Activated CD4-positive, alpha-beta memory T cell treated with anti-CD3 and anti-CD28 coated beads for 36 hours (primary cell): ENCODE data around the gene BCLAF1. TPM values are rescaled to one million over a fixed set of nuclear protein-coding genes. Genes with fewer than 3 reads are reported as not detected.

Experiments used
- CTCF ChIA-PET: fragments of 350-600 bp; sonication (Branson Sonifier 250); formaldehyde crosslinking; loops from one replicate; lab custom pipeline; 2021; ENCODE audit warnings: antibody characterized with exemption, inconsistent platforms; lab: Charles Lee
- POLR2A ChIA-PET: fragments of 350-600 bp; sonication (Branson Sonifier 250); formaldehyde crosslinking; loops from one replicate; lab custom pipeline; 2021; ENCODE audit warnings: antibody characterized with exemption; lab: Charles Lee
- DNase-seq: peaks from one replicate; pipeline ENCODE4 v3.0.0-alpha.2; 2020
- H3K27ac Mint-ChIP-seq: one replicate; pipeline ENCODE4 v1.8.0; 2021; ENCODE audit warnings: mixed read lengths
- H3K27me3 Mint-ChIP-seq: one replicate; pipeline ENCODE4 v1.8.0; 2021; ENCODE audit warnings: mixed read lengths
- H3K36me3 Mint-ChIP-seq: one replicate; pipeline ENCODE4 v1.8.0; 2021; ENCODE audit warnings: mixed read lengths
- H3K4me1 Mint-ChIP-seq: one replicate; pipeline ENCODE4 v1.8.0; 2021; ENCODE audit warnings: low read depth, mixed read lengths
- H3K4me3 Mint-ChIP-seq: one replicate; pipeline ENCODE4 v1.8.0; 2021; ENCODE audit warnings: mild to moderate bottlenecking, mixed read lengths
- H3K9me3 Mint-ChIP-seq: one replicate; pipeline ENCODE4 v1.8.0; 2021; ENCODE audit warnings: mixed read lengths
- intact Hi-C: fragments of 100-400 bp; cut with micrococcal nuclease; formaldehyde crosslinking; loops from one replicate; pipeline ENCODE4 v1.15.1; 2023
- total RNA-seq, 2 experiments: library from RNA; stranded (reverse); gene quantifications; one replicate each; pipeline ENCODE4 v1.2.3, GENCODE V29; 2021

BCLAF1 gene
- total RNA-seq, 2 experiments from 2014 or later = 103 to 107 TPM

DNA sequence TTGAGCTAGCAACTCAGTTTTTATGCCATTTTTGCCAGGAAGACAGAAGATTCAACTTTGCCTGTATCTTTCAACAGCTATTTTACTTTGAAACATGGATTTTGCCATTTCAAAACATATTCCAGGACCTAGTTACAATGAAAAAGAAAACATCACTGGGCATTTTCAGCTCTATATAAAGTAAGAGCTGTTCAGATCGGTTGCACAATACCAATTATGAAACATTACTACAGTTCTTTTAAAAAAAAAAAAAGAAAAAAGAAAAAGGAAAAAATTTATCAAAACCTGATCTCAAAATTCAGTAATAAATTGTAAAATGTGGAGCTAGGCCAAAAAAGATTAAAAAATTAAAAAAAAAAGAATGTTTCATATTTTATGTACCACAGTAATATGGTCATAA, 15.6 kb downstream of the BCLAF1 start:
- H3K4me1 Mint-ChIP-seq = peaks cover 33% of the 10 kb centered on the region
- no peaks in the 10 kb centered on the region for H3K27me3 Mint-ChIP-seq
- ChIA-PET POLR2A (interaction anchor here (1.0 to 1.3 kb wide), 5 partner anchors 9 to 23 kb away, joined by 3 to 4 read pairs (median 3); no protein-coding TSS in a partner anchor), CTCF (no interaction called here)
- H3K36me3 Mint-ChIP-seq = peaks cover 58% of the 10 kb centered on the region
- no peak overlapping the region for H3K27ac Mint-ChIP-seq
- H3K4me3 Mint-ChIP-seq = no peak overlapping the region
- no peaks in the 10 kb centered on the region for H3K9me3 Mint-ChIP-seq
- no peak for DNase-seq
- intact Hi-C loops = no loop called here

DNA sequence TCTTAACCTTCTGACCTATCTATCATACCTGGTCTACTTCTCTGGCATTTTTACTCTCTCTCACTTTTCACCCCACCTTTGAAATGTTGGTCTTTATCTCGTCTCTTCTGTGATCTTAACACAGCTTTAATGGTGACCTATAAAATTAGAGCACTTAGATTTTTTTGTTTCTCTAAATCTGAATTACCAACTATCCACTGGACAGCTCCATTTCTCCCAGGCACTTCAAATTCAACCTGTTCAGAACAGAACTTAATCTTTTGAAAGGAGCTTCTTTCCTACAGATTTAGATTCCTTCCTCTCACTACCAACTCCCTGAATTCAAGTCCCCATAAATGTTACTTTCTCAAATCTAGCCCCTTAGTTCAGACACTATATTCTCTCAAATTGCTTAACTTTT, 24.5 kb downstream of the BCLAF1 start:
- H3K4me1 Mint-ChIP-seq = peaks cover 31% of the 10 kb centered on the region
- ChIA-PET CTCF (no interaction called here), POLR2A (interaction anchor here (1.0 kb wide), 1 partner anchor 15 kb away, joined by 3 read pairs; the partner anchor contains the start of gene MTFR2)
- intact Hi-C loops = no loop called here
- H3K36me3 Mint-ChIP-seq = peaks cover 59% of the 10 kb centered on the region
- H3K27me3 Mint-ChIP-seq = no peaks in the 10 kb centered on the region
- H3K9me3 Mint-ChIP-seq = no peaks in the 10 kb centered on the region
- no peak for DNase-seq
- H3K27ac Mint-ChIP-seq = peak overlapping the region; percentile 15
- no peak overlapping the region for H3K4me3 Mint-ChIP-seq

DNA sequence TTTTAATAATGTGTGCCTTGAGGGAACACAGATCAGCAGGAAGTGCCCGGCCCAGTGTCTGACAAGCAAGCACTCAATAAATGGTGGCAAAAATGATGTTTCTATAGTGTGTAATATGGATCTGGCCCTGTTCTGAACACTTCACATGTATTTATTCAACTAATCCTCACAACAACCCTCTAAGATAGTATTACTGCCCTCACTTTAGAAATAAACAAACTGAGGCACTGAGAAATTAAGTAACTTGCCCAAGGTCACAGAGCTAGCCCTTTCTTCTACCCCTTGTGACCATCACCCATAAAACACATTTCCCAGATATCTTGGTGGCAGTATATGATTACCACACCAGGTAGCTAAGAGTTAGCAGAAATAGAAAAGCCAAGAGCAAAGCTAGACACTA, 26.7 kb downstream of the BCLAF1 start:
- Mint-ChIP-seq H3K36me3 (peaks cover 61% of the 10 kb centered on the region), H3K9me3 (no peaks in the 10 kb centered on the region), H3K4me3 (no peak overlapping the region), H3K27ac (peak overlapping the region; percentile 13), H3K27me3 (no peaks in the 10 kb centered on the region), H3K4me1 (peaks cover 27% of the 10 kb centered on the region)
- ChIA-PET CTCF (interaction anchor here (0.9 kb wide), 1 partner anchor 530 kb away, joined by 3 read pairs; the partner anchor contains the start of gene MAP3K5), POLR2A (interaction anchor here (1.1 to 1.6 kb wide), 2 partner anchors 23 to 26 kb away, joined by 3 to 13 read pairs; partner anchors contain the start of gene BCLAF1)
- DNase-seq = no peak
- intact Hi-C loops = no loop called here

DNA sequence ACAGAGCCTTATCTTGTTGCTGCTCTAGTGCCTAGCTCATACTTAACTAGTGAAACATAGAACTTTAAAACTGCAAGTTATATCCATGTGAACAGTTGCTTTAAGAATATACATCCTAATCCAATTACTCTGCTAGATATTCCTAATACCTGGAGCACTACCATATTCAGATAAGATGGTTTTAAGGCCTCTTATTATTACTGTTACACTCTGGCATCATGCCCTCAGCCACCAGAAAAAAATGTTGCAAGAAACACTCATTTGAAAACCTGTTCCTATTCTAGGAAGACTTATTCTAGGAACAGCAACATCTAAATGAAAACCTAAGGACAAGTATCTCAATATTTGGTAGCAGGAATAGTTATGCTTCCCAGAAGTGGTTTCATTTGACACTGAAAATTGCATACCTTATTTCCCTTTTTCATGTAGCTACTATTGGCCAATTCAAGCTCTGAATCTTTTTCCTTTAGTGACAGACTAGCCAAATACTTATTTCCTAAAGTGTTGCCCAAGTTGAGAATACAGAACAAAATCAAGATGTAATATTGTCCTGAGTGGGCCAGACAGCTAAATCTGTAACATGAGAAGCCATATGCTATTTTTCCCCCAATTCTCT, 34.7 kb downstream of the BCLAF1 start:
- no peak for DNase-seq
- peak overlapping the region; percentile 50 for H3K27ac Mint-ChIP-seq
- H3K27me3 Mint-ChIP-seq = no peaks in the 10 kb centered on the region
- POLR2A ChIA-PET = interaction anchor here (1.3 kb wide), 1 partner anchor 22 kb away, joined by 4 read pairs; no protein-coding TSS in a partner anchor
- intact Hi-C loops = loop anchor here (10.0 kb wide), 1 partner anchor 300 kb away; the partner anchor contains the start of gene MAP7
- peaks cover 36% of the 10 kb centered on the region for H3K4me1 Mint-ChIP-seq
- H3K36me3 Mint-ChIP-seq = peaks cover 24% of the 10 kb centered on the region
- CTCF ChIA-PET = interaction anchor here (0.6 kb wide), 1 partner anchor 62 kb away, joined by 3 read pairs; no protein-coding TSS in a partner anchor
- H3K4me3 Mint-ChIP-seq = no peak overlapping the region
- H3K9me3 Mint-ChIP-seq = no peaks in the 10 kb centered on the region

DNA sequence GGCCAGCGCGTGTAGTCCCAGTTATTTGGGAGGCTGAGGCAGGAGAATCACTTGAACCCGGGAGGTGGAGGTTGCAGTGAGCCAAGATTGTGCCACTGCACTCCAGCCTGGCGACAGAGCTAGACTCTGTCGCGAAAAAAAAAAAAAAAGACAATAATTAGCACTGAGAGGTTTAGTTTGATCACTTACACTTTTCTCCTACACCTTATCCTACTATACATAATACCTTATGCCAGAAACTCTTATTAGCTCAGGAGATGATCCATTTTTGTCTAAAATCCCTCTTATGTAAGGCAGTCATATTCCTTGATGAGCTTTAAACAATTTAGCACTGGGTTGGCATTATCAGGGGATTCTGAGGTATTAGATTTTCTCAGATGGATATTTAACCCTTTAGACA, 35.9 kb downstream of the BCLAF1 start:
- intact Hi-C loops = loop anchor here (10.0 kb wide), 1 partner anchor 301 kb away; the partner anchor contains the start of gene MAP7
- H3K4me1 Mint-ChIP-seq = peaks cover 46% of the 10 kb centered on the region
- no peak overlapping the region for H3K27ac Mint-ChIP-seq
- H3K9me3 Mint-ChIP-seq = no peaks in the 10 kb centered on the region
- H3K4me3 Mint-ChIP-seq = no peak overlapping the region
- CTCF ChIA-PET = interaction anchor here (1.1 kb wide), 1 partner anchor 63 kb away, joined by 4 read pairs; no protein-coding TSS in a partner anchor
- POLR2A ChIA-PET = interaction anchor here (1.3 to 6.3 kb wide), 3 partner anchors 10 to 35 kb away, joined by 4 to 85 read pairs (median 5); partner anchors contain the start of gene BCLAF1
- H3K36me3 Mint-ChIP-seq = peaks cover 25% of the 10 kb centered on the region
- no peak for DNase-seq
- no peaks in the 10 kb centered on the region for H3K27me3 Mint-ChIP-seq

DNA sequence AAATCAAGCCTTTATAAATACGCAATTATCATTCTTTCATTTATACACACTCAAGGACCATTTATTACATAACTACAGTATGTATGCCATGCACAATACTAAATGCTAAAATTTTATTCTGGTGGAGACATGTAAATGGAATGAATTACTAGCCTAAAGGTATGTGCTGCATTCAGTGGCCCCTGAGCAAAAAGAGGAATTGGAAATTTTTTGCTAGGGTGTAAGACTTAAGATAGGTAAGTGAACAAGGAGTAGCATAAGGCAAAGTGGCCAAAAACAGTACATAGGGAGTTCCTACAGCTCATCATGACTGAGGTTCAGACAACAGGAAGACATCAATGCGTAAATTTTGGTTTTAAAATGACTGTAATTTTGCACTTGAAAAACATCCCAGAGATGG, 37.2 kb downstream of the BCLAF1 start:
- ChIA-PET POLR2A (interaction anchor here (1.2 to 6.3 kb wide), 3 partner anchors 11 to 36 kb away, joined by 3 to 85 read pairs (median 5); partner anchors contain the start of gene BCLAF1), CTCF (interaction anchor here (0.7 to 1.5 kb wide), 4 partner anchors 14 to 298 kb away, joined by 3 read pairs; partner anchors contain the start of gene MAP7)
- Mint-ChIP-seq H3K4me1 (peaks cover 48% of the 10 kb centered on the region), H3K9me3 (no peaks in the 10 kb centered on the region), H3K4me3 (no peak overlapping the region), H3K36me3 (peaks cover 28% of the 10 kb centered on the region), H3K27ac (peak overlapping the region; percentile 7), H3K27me3 (no peaks in the 10 kb centered on the region)
- DNase-seq = no peak
- intact Hi-C loops = loop anchor here (10.0 kb wide), 1 partner anchor 302 kb away; the partner anchor contains the start of gene MAP7

DNA sequence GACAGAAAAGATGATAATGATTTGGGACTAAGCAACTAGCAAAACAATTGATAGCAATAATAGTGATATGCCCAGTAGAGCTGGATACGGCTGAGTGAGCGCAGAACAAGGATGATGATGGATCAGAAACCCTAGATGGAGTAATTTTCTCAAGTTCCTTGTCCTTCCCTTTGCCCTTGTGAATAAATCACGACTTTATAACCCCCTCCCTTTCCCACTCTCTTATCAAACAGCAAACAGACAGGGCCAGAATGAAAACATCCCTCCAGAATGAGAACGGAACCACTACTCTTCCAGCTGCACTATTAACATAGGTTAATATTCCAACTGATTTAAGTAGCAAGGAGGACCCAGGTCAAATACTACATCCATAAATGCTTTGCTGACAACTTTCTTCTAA, 38.3 kb downstream of the BCLAF1 start:
- no peaks in the 10 kb centered on the region for H3K9me3 Mint-ChIP-seq
- H3K27ac Mint-ChIP-seq = no peak overlapping the region
- no peaks in the 10 kb centered on the region for H3K27me3 Mint-ChIP-seq
- H3K4me1 Mint-ChIP-seq = peaks cover 48% of the 10 kb centered on the region
- peak overlapping the region; percentile 88 for H3K4me3 Mint-ChIP-seq
- intact Hi-C loops = loop anchor here (2.0 to 10.0 kb wide), 2 partner anchors 65 to 303 kb away; partner anchors contain the start of gene MAP7
- no peak for DNase-seq
- H3K36me3 Mint-ChIP-seq = peaks cover 32% of the 10 kb centered on the region
- ChIA-PET CTCF (interaction anchor here (1.0 to 3.4 kb wide), 5 partner anchors 9 to 299 kb away, joined by 3 to 15 read pairs (median 3); partner anchors contain the start of genes BCLAF1 and MAP7), POLR2A (interaction anchor here (1.0 to 6.3 kb wide), 6 partner anchors 9 to 753 kb away, joined by 3 to 85 read pairs (median 4); partner anchors contain the start of genes AHI1 and BCLAF1)

DNA sequence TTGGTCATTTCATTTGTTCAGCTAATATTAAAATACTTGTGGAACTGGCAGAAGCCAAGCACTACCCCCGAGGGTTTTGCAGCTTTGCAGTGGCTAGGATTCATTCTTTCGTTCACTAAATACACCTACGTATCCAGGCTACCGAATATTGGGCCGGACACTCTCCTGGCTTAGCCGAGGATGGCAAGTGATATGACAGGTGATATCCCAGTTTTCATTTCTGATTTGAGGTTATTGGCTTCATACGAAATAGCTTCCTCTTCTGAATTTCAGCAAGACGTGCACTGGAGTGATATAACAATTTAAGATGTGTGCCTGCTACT, 39.0 kb downstream of the BCLAF1 start:
- Mint-ChIP-seq H3K27ac (peak overlapping the region; percentile 76), H3K36me3 (peaks cover 34% of the 10 kb centered on the region), H3K4me3 (peak overlapping the region; percentile 88), H3K4me1 (peaks cover 46% of the 10 kb centered on the region), H3K27me3 (no peaks in the 10 kb centered on the region), H3K9me3 (no peaks in the 10 kb centered on the region)
- intact Hi-C loops = loop anchor here (1.0 to 10.0 kb wide), 4 partner anchors 39 to 753 kb away; partner anchors contain the start of genes AHI1, BCLAF1 and MAP7
- CTCF ChIA-PET = interaction anchor here (0.9 to 3.4 kb wide), 5 partner anchors 10 to 715 kb away, joined by 3 to 15 read pairs (median 6); partner anchors contain the start of gene BCLAF1
- POLR2A ChIA-PET = interaction anchor here (1.0 to 6.3 kb wide), 8 partner anchors 10 to 753 kb away, joined by 3 to 85 read pairs (median 4); partner anchors contain the start of genes AHI1 and BCLAF1
- no peak for DNase-seq

DNA sequence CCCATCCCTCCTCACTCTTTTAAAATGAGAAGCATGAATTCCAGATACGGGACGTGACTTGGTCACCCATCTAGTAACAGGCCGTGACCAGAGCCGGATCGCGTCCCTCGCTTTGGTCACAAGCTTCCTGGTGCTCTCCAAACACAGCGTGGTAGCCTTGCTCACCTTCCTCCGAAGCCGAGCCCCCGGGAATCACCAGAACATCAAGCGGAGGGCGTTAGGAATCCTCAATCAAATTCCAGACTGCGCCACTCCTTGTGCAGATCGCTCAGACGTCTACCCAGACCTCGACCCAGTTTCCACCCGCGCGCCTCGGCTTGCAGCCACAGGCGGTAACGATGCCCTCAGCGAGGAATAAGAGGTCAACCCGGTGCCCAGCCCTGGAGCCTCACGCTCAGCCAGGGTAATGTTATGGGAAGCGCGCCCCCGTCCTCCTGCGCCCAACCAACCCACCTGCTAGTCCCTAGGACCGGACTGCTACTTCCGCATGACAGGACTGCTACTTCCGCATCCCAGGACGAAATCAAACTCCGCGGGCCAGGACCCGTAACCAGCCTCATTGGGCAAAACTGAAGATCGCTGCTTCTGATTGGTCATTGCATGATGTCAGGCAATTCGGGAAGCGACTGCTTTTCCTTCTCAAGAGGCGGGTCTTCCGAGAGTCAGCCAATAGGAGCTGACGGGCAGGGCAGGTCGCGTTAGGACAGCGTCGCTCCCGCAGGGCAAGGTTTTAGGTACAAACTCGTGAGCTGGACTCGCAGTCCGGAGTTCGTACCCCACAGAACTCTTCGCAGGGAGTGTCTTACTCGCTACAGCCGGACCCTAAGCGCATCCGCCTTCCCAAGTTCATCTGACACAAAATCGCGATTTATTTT, 39.6 kb downstream of the BCLAF1 start, which contains the start of gene MTFR2:
Gene MTFR2, minus strand, starts transcription at position 501 of the 875 bp plus-strand sequence. CDS start 1,212 bp downstream, outside the sequence.
- Mint-ChIP-seq H3K4me1 (peaks cover 42% of the 10 kb centered on the region), H3K9me3 (no peaks in the 10 kb centered on the region), H3K36me3 (peaks cover 34% of the 10 kb centered on the region), H3K27ac (peak within 1 kb of the TSS; percentile 76), H3K4me3 (peak within 1 kb of the TSS; percentile 88), H3K27me3 (no peaks in the 10 kb centered on the region)
- intact Hi-C loops = loop anchor here (1.0 to 10.0 kb wide), 4 partner anchors 39 to 753 kb away; partner anchors contain the start of genes AHI1, BCLAF1 and MAP7
- ChIA-PET POLR2A (interaction anchor here (0.5 to 6.3 kb wide), 9 partner anchors 10 to 752 kb away, joined by 3 to 85 read pairs (median 3); partner anchors contain the start of genes AHI1 and BCLAF1), CTCF (interaction anchor here (0.9 to 3.4 kb wide), 6 partner anchors 10 to 714 kb away, joined by 3 to 15 read pairs (median 6); partner anchors contain the start of gene BCLAF1)
- peak; percentile 96 for DNase-seq

DNA sequence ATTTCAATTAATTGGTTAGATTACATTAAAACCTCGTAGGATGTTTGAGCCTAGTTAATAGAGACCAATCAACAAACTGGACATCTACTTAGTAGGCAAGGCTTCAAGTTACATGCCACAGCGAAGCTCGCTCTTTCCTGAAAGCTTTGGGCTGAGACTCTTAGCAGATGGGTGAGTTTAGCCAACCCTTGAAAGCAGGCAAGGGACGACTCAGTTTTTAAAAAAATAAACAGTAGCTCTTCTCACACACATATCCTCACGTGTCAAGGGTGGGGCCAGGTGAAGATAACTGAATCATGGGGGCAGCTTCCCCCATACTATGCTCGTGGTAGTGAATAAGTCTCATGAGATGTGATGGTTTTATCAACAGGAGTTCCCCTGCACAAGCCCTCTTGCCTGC, 40.3 kb downstream of the BCLAF1 start:
- intact Hi-C loops = no loop called here
- Mint-ChIP-seq H3K27me3 (no peaks in the 10 kb centered on the region), H3K4me1 (peaks cover 39% of the 10 kb centered on the region), H3K4me3 (peak overlapping the region; percentile 88), H3K27ac (peak overlapping the region; percentile 76), H3K9me3 (no peaks in the 10 kb centered on the region), H3K36me3 (peaks cover 34% of the 10 kb centered on the region)
- ChIA-PET POLR2A (interaction anchor here (0.5 to 6.3 kb wide), 2 partner anchors 39 to 45 kb away, joined by 3 to 85 read pairs; partner anchors contain the start of gene BCLAF1), CTCF (interaction anchor here (1.5 to 3.4 kb wide), 2 partner anchors 40 to 69 kb away, joined by 3 to 15 read pairs; partner anchors contain the start of gene BCLAF1)
- DNase-seq = no peak
